GM18499 (cell line): ENCODE results near the gene BATF.

Experiments
- ATAC-seq: cut with Tn5 transposase; IDR thresholded peaks from one replicate; pipeline ENCODE4 v1.9.1; 2021; ENCODE audit warnings: moderate number of reproducible peaks; ENCODE audit not compliant: insufficient read depth, unreplicated experiment

Gene BATF

DNA sequence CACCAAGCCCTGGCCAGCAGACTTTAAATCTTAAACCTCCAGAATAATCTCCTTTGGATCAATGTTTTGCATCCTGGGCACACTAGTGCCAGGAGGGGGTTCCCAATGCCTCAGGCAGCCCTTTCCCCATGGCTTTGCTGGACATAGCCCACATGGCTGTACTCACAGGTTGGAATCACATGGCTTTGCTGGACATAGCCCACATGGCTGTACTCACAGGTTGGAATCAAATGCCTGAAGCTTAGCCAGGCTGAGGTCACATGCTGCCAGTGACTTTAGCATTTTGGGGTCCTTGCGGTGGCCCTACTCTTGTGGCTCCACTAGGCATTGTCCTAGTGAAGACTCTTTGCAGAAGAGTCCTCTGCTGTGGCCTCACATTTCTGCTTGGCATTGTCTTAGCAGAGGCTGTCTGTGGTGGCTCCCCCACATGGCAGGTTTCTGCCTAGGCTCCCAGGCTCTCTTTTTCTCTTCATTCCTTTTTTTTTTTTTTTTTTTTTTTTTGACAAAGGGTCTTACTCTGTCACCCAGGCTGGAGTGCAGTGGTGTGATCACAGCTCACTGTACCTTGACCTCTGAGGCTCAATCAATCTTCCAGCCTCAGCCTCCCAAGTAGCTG lies 69.2 kb downstream of the BATF start:
- ATAC-seq = no peak

DNA sequence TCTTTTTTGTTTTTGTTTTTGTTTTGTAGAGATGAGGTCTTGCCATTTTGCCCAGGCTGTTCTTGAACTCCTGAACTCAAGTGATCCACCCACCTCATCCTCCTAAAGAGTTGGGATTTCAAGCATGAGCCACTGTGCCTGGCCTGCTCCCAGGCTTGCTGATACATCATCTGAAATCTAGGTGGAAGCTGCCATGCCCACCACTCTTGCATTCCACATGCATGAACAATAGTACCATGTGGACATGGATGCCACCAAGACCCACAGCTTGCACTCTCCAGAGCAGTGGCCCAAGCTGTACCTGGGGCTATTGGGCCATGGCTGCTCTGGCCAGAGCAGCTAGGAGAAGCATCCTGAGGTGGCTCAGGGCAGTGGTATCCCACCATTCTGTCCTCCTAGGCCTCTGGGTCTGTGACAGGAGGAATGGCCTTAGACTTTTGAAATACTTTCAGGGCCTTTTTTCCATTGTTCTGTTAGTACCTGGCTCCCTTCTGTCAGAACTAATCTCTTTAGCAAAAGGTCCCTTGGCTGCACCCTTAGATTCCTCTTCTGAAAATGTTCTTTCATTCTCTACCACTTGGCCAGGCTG lies 69.8 kb downstream of the BATF start:
- ATAC-seq = no peak

DNA sequence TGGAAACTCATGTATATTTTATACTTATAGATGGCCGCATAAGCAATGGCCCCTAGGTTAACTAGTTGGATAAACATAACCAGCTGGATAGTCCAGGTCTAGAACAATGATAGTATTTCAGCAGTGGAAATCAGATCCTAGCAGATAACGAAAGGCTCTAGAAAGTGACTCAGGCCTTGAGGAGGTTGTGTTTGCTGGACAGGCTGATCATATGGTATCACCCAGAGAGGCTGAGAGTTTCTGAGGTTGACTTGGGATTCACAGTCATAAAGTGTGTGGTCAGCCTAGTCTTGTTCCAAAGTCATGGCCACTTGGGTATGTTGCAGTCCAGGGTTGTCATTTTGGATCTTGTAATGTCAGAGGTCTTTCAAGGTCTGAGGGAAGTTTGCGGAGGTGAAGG lies 73.0 kb downstream of the BATF start:
- no peak for ATAC-seq
